Measurements from ENCODE around the gene AFF1. TPM values are rescaled to one million over a fixed set of nuclear protein-coding genes. Genes with fewer than 3 reads are reported as not detected.
"Not testable (repeated sequence)": the region's sequence is repeated elsewhere in the genome, so short reads cannot be mapped to it uniquely, and the experiment has no call there.

The AFF1 gene
- total RNA-seq, 1 donor from 2014 or later, result 60.5 TPM

- ATAC-seq (ENCODE audit: poor library complexity) (peak; percentile 12), DNase-seq (no peak)
- intact Hi-C loops (cut with DNase I), result no loop called here
Measured at GRCh38 chr4:87079967-87080366, 145.2 kb downstream of the AFF1 start.

GRCh38 chr4:87080462-87080861, 145.7 kb downstream of the AFF1 start:
- ATAC-seq (ENCODE audit: poor library complexity) (no peak), DNase-seq (no peak)
- intact Hi-C loops (cut with DNase I), result no loop called here

GRCh38 chr4:87081826-87082225, 147.0 kb downstream of the AFF1 start:
- DNase-seq, result no peak
- ATAC-seq (ENCODE audit: poor library complexity), result peak; percentile 16
- intact Hi-C loops (cut with DNase I), result no loop called here

- intact Hi-C loops (cut with DNase I); ATAC-seq (ENCODE audit: poor library complexity); DNase-seq: not testable (repeated sequence)
Measured at GRCh38 chr4:87085732-87086131, 150.9 kb downstream of the AFF1 start.

- intact Hi-C loops (cut with DNase I), result no loop called here
- ATAC-seq (ENCODE audit: poor library complexity), result no peak
Measured at GRCh38 chr4:87086143-87086805, 151.5 kb downstream of the AFF1 start.

GRCh38 chr4:87087015-87087414, 152.2 kb downstream of the AFF1 start:
- ATAC-seq (ENCODE audit: poor library complexity), result no peak
- intact Hi-C loops (cut with DNase I), result no loop called here
- DNase-seq, result no peak

More at GRCh38 chr4:87086143-87086805, 151.5 kb downstream of the AFF1 start:
- no peak for DNase-seq

- intact Hi-C loops (cut with DNase I), result no loop called here
- no peak for ATAC-seq (ENCODE audit: poor library complexity)
- DNase-seq, result no peak
Measured at GRCh38 chr4:87087420-87087819, 152.6 kb downstream of the AFF1 start.

GRCh38 chr4:87088186-87088585, 153.4 kb downstream of the AFF1 start:
- intact Hi-C loops (cut with DNase I), result no loop called here
- DNase-seq, result no peak
- no peak for ATAC-seq (ENCODE audit: poor library complexity)

GRCh38 chr4:87089368-87089767, 154.6 kb downstream of the AFF1 start:
- intact Hi-C loops (cut with DNase I), result no loop called here
- ATAC-seq (ENCODE audit: poor library complexity) (no peak), DNase-seq (no peak)

- intact Hi-C loops (cut with DNase I), result loop anchor here (5.0 kb wide), 1 partner anchor 83 kb away; no protein-coding TSS in a partner anchor
- DNase-seq (no peak), ATAC-seq (ENCODE audit: poor library complexity) (no peak)
Measured at GRCh38 chr4:87090305-87090704, 155.5 kb downstream of the AFF1 start.

- intact Hi-C loops (cut with DNase I), result loop anchor here (2.0 to 5.0 kb wide), 2 partner anchors 85 to 170 kb away; no protein-coding TSS in a partner anchor
- peak; percentile 83 for ATAC-seq (ENCODE audit: poor library complexity)
- peak; percentile 66 for DNase-seq
Measured at GRCh38 chr4:87092389-87093141, 157.8 kb downstream of the AFF1 start.

GRCh38 chr4:87093443-87094123, 158.8 kb downstream of the AFF1 start:
- ATAC-seq (ENCODE audit: poor library complexity) (peak; percentile 82), DNase-seq (no peak)
- intact Hi-C loops (cut with DNase I), result loop anchor here (2.0 to 5.0 kb wide), 2 partner anchors 86 to 171 kb away; no protein-coding TSS in a partner anchor

- ATAC-seq (ENCODE audit: poor library complexity) (no peak), DNase-seq (no peak)
- intact Hi-C loops (cut with DNase I), result no loop called here
Measured at GRCh38 chr4:87097075-87097474, 162.3 kb downstream of the AFF1 start.

- ATAC-seq (ENCODE audit: poor library complexity) (no peak), DNase-seq (no peak)
- intact Hi-C loops (cut with DNase I), result no loop called here
Measured at GRCh38 chr4:87100168-87100567, 165.4 kb downstream of the AFF1 start.

- DNase-seq, result no peak
- intact Hi-C loops (cut with DNase I), result no loop called here
- ATAC-seq (ENCODE audit: poor library complexity), result no peak
Measured at GRCh38 chr4:87101543-87102199, 166.9 kb downstream of the AFF1 start.

GRCh38 chr4:87103086-87103485, 168.3 kb downstream of the AFF1 start:
- ATAC-seq (ENCODE audit: poor library complexity) (no peak), DNase-seq (no peak)
- intact Hi-C loops (cut with DNase I), result no loop called here

GRCh38 chr4:87103691-87104187, 168.9 kb downstream of the AFF1 start:
- no peak for ATAC-seq (ENCODE audit: poor library complexity)
- intact Hi-C loops (cut with DNase I), result no loop called here

GRCh38 chr4:87105101-87105845, 170.5 kb downstream of the AFF1 start:
- DNase-seq (no peak), ATAC-seq (ENCODE audit: poor library complexity) (peak; percentile 57)
- intact Hi-C loops (cut with DNase I), result no loop called here

More at GRCh38 chr4:87103691-87104187, 168.9 kb downstream of the AFF1 start:
- DNase-seq, result no peak

Data from Right ventricle myocardium superior (tissue), 1 donor.